GM10266 (cell line): ENCODE results near the gene ALOX12B.

Experiments used
- DNase-seq: peaks from one replicate; pipeline ENCODE4 v3.0.0; 2012; ENCODE audit errors: extremely low spot score
- CTCF ChIP-seq: IDR thresholded peaks from 2 replicates; pipeline ENCODE4 v1.5.1; 2012; ENCODE audit warnings: mild to moderate bottlenecking, low read depth; ENCODE audit not compliant: control insufficient read depth, insufficient read depth; ENCODE audit errors: missing control alignments

ALOX12B gene

GRCh38 chr17:8046306-8046928 is 41.1 kb downstream of the ALOX12B start:
- no peak for DNase-seq

GRCh38 chr17:8044819-8045810 is 42.4 kb downstream of the ALOX12B start:
- no peak for TF ChIP-seq CTCF
- DNase-seq, result no peak

More at GRCh38 chr17:8046306-8046928, 41.1 kb downstream of the ALOX12B start:
- no peak for TF ChIP-seq CTCF

GRCh38 chr17:8041979-8042378 is 45.5 kb downstream of the ALOX12B start:
- no peak for DNase-seq
- TF ChIP-seq CTCF, result no peak

GRCh38 chr17:8041249-8041928 is 46.1 kb downstream of the ALOX12B start:
- peak; percentile 71 for DNase-seq
- peak; percentile 60 for TF ChIP-seq CTCF

- no peak for TF ChIP-seq CTCF
Observed at GRCh38 chr17:8039611-8040168, 47.8 kb downstream of the ALOX12B start.

GRCh38 chr17:8038954-8039610 is 48.4 kb downstream of the ALOX12B start, which contains the start of gene ALOX15B:
ALOX15B (plus strand) TSS chr17:8039059; CDS start chr17:8039156, 97 bp downstream.
- DNase-seq, result no peak
- no peak for TF ChIP-seq CTCF

More at GRCh38 chr17:8039611-8040168, 47.8 kb downstream of the ALOX12B start:
- DNase-seq, result no peak
